Measurements from ENCODE around the gene SLAMF6.

The SLAMF6 gene

DNA sequence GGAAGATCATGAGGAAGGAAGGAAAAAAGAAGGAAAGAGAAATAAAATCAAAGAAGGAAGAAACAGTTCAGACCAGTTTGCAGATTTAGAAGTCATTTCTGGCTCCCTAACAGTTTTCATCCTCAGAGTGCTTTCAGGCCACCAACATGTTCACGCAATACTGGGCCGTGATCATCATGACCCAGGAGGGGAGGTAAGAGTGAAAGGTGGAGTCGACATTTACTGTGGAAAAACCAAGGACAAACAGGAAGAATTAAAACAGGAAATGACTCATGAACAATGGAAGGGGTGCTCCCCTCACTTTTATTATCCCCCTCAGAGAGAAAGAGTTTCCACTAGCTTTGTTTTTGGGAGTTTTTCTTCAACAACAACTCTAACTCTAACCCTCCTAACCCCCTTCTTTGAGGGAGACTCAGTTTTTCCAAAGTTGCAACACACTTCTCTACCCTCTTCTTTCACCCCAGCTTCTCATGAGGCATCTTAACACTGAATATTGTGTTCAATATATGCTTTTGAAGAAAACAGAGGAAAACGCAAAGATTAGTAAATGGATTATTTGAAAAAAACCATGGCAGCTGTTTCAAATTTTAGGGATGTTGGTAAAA is 62.3 kb downstream of the SLAMF6 start:
- DNase-seq: no peak

DNA sequence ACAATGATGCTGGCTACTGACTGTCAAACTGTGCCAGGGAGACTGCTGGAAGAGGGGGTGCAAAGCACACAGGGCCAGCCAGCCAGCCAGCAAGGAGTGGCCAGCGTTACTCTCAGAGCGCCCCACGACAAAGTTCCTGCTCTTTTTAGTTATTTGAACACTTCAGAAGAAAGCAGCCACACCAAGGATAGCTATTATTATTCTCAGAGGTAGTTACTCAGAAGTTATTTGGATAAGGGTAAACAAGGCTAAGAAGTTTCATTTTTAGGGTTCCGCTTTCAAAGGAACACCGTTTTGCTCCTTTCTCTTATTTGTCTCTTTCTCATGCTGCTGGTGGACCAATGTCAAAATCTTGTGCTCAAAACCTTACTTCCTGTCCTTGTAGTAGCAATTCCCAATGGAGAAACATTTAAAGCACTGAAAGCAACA is 62.8 kb downstream of the SLAMF6 start:
- DNase-seq: no peak

GRCh38 chr1:160459687-160460086 is 63.4 kb downstream of the SLAMF6 start:
- DNase-seq: no peak

DNA sequence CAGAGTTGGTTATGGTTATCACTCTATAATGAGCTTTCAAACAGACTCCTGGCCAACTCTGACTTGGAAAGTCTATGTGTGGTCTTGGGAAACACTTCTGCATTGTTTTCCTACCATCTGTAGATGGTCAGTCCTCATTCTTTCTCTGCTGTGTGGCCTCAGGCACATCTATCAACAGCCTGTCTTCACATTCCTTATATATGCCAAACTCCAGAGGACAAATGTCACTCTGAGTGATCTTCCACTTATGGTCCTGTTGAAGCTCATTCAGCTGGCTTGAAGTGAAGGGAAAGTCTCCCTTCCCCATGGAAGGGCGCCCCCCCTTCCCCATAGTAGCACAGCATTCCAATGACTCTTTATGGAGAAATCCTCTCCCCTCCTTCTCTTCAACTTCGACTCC is 64.0 kb downstream of the SLAMF6 start:
- DNase-seq: no peak

DNA sequence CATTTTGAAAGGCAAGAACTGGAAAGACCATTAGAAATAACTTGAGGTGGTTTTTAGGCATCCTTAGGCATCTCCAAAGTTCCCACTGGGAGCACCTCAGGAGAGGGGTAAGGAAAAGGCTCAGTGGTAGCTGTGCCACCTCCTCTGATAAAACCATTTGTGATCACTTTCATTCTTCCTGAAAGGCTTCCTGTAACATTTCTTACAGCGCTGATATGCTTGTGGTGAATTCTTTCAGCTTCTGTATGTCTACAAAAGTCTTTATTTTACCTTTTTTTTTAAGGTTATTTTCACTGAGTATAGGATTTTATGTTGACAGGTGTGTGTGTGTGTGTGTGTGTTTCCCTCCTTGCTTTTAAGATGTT is 67.9 kb downstream of the SLAMF6 start:
- no peak for DNase-seq

DNA sequence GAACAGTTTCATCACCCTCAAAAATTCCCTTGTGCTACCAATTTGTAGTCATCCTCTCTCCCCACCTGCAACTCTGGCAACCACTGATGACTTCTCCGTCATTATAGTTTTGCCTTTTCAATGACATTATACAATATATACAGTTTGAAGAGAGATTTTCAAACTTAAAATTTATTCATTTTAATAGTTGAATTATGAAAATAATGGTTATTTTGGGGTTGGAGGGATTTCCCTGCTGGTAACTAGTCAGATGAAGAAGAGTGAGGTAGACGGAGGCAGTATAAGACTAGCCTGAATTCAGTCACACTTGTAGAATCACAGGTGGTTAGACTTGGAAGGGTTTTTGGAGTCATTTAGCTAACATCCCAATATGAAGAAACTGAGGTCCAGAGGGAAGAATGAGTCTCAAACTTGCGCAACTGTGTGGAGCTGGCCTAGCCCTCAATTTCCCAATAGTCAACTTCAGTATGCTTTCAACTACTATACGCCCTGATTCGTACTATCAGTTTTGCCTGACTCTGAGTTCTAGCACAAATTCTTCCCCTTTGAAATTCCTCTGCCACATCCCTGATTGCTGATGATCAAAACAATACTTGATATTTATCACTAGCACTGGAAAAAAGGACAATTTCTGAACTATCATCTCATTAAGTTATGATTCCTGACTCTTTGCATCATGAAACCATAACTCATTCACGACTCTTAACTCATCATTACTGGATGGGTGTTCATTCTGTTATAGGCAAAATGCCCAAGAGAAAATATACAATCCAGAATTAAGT is 68.5 kb downstream of the SLAMF6 start:
- DNase-seq: no peak

GRCh38 chr1:160453443-160453842 is 69.6 kb downstream of the SLAMF6 start:
- no peak for DNase-seq

DNA sequence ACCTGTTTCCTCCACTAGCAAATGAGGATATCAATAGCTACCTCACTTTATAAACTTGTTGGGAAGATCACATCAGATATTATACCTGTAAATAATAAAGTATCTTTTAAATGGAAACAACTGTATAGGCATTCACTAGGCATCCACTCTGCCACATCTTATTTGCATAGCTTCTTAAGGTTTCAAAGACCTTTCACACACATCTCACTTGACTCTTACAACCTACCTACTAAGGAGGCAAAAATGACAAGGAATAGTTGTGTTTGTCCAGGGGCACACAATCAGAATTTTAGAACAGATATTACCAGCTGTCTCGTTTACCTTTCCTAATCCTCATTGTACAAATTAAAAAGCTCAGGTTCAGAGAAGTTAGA is 71.2 kb downstream of the SLAMF6 start:
- no peak for DNase-seq

DNA sequence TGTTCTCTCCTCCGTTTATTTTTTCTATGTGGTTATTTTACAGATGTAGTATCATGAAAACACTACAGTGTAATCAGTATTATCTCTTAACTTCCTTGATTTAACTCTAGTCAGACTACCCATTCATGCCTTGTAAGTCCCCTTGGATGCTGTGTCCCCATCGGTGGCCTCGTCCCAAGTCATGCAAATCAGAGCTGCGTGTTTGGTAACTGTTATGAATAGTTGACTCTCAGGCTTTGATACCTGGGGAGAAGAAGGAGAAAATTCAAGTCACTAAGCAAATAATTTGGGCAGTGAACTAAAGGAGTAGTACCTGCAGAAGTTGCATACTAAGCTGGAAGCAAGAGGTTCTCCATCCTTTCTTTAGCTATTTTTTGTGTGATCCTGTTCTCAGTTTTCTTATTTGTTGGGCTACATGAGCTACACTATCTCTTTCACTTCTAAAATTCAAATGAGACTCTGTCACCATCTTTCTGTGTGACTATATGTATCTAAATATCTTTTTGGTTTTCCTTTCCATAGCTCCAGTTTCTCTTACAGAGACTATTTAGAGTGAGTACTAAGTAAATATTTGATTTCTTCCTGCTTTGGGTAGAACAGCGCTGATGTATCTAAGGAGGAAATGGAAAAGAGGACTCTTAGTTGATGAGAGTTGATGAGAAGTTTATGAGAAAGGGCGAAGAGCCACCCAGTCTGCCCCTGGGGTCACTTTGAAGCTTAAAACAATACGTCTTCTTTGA is 71.8 kb downstream of the SLAMF6 start:
- DNase-seq: no peak

- DNase-seq: no peak
These were observed 73.6 kb downstream of the SLAMF6 start for GRCh38 chr1:160449494-160449893.

GRCh38 chr1:160446945-160447600 is 76.0 kb downstream of the SLAMF6 start:
- DNase-seq: no peak

GRCh38 chr1:160439718-160440117 is 83.3 kb downstream of the SLAMF6 start:
- DNase-seq: no peak

- DNase-seq: no peak
These were observed 84.1 kb downstream of the SLAMF6 start for GRCh38 chr1:160438935-160439334.

GRCh38 chr1:160438317-160438918 is 84.6 kb downstream of the SLAMF6 start:
- no peak for DNase-seq

- DNase-seq: no peak
These were observed 85.4 kb downstream of the SLAMF6 start for GRCh38 chr1:160437432-160438316.

DNA sequence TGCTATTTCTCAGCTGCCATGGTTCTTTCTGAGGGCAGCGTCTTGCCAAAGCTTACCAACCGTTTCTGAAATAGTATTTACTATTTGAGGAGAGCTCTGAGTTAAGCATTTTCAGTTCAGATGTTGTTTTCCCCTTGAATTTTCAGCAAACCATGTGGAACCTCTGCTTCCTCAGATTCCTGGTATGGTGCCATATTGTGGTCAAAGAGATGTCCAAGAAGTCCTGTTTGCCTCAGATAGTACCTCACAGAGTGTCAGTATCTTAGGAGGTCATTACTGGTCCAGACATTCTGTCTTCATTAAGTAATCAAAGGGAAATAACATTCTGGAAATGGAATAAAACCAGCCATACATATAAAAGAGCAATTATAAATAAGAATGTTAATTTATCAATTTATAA is 86.1 kb downstream of the SLAMF6 start:
- no peak for DNase-seq

Data from NCI-H2029 treated with DMSO at 0.1 percent for 48 hours (cell line).